Fibroblast of lung (primary cell): Measurements from ENCODE around the gene ZBTB42. TPM values are rescaled to one million over a fixed set of nuclear protein-coding genes. Genes with fewer than 3 reads are reported as not detected.
A peak's percentile ranks its signal among the peaks of the same experiment; 100 is the strongest.

Experiments
- DNase-seq, 2 donors: peaks; one replicate each; pipeline versions ENCODE4 v3.0.0 to v3.0.0-alpha.2; 2010; ENCODE audit warnings: low read depth in 2 of 2
- H2AFZ ChIP-seq: 2 replicates; pipeline ENCODE4 v1.5.1; 2012; ENCODE audit warnings: low read length, control low read depth, inconsistent platforms
- H3K27ac ChIP-seq: 2 replicates; pipeline ENCODE4 v1.5.1; 2011; ENCODE audit warnings: low read length, control low read depth; ENCODE audit not compliant: insufficient read depth
- H3K27me3 ChIP-seq: 2 replicates; pipeline ENCODE4 v1.5.1; 2011; ENCODE audit warnings: mild to moderate bottlenecking, low read length; ENCODE audit not compliant: control insufficient read depth, insufficient read depth
- H3K36me3 ChIP-seq: 2 replicates; pipeline ENCODE4 v1.5.1; 2011; ENCODE audit warnings: low read length; ENCODE audit not compliant: control insufficient read depth, insufficient read depth
- H3K4me1 ChIP-seq: 2 replicates; pipeline ENCODE4 v1.5.1; 2011; ENCODE audit warnings: low read length; ENCODE audit not compliant: control insufficient read depth, insufficient read depth; ENCODE audit errors: extremely low read depth
- H3K4me2 ChIP-seq: 2 replicates; pipeline ENCODE4 v1.5.1; 2011; ENCODE audit warnings: low read length, control low read depth; ENCODE audit not compliant: insufficient read depth; ENCODE audit errors: extremely low read depth
- H3K4me3 ChIP-seq, 4 experiments: fragments of 200-600 bp in 1 of 4; sonication (generic) in 1 of 4; replicated peaks in 1 of 4; 2 replicates each; pipeline ENCODE4 v1.5.1; 2011 to 2016; ENCODE audit warnings: low read length in 4 of 4, low read depth in 3 of 4, mild to moderate bottlenecking in 3 of 4, control low read depth in 2 of 4, inconsistent platforms in 1 of 4, mixed read lengths in 1 of 4; ENCODE audit not compliant: insufficient read depth in 1 of 4; ENCODE audit errors: control extremely low read depth in 1 of 4
- H3K79me2 ChIP-seq: 2 replicates; pipeline ENCODE4 v1.5.1; 2012; ENCODE audit warnings: mild to moderate bottlenecking, low read length, inconsistent platforms; ENCODE audit not compliant: control insufficient read depth, insufficient read depth
- H3K9ac ChIP-seq: 2 replicates; pipeline ENCODE4 v1.5.1; 2011; ENCODE audit warnings: mild to moderate bottlenecking, low read length, control low read depth; ENCODE audit not compliant: insufficient read depth
- H3K9me3 ChIP-seq: 2 replicates; pipeline ENCODE4 v1.5.1; 2012; ENCODE audit warnings: low read depth, low read length; ENCODE audit not compliant: control insufficient read depth, insufficient read depth
- H4K20me1 ChIP-seq: 2 replicates; pipeline ENCODE4 v1.5.1; 2011; ENCODE audit warnings: low read length; ENCODE audit not compliant: control insufficient read depth, insufficient read depth; ENCODE audit errors: extremely low read depth
- EZH2 ChIP-seq: IDR thresholded peaks from 2 replicates; pipeline ENCODE4 v1.5.1; 2012; ENCODE audit warnings: low read length, control low read depth, mild to moderate bottlenecking; ENCODE audit errors: missing control alignments
- polyA minus RNA-seq: library from RNA; depleted of rRNA, polyadenylated mRNA; stranded (reverse); fragments of >200 nt; gene quantifications from 2 replicates; pipeline ENCODE4 v1.2.3, GENCODE V29; 2011; ENCODE audit warnings: low replicate concordance
- polyA plus RNA-seq, 2 donors: library from polyadenylated mRNA; depleted of rRNA in 1 of 2; stranded (reverse) in 1 of 2; unstranded in 1 of 2; fragments of >200 nt; gene quantifications; 2 replicates each; pipeline ENCODE4 v1.2.1, GENCODE V29; 2011 to 2012; ENCODE audit warnings: missing spikeins in 1 of 2
- total RNA-seq: library from RNA; depleted of rRNA; stranded (reverse); fragments of >200 nt; gene quantifications from 2 replicates; pipeline ENCODE4 v1.2.1, GENCODE V29; 2014
- TF ChIP-seq, protein P1 (sequence below), 2 donors: IDR thresholded peaks in 1 of 2; conservative IDR thresholded peaks in 1 of 2; 1 replicate in 1 of 2; 2 replicates in 1 of 2; pipeline ENCODE4 v1.5.1; 2011 to 2012; ENCODE audit warnings: low read length in 2 of 2, control low read depth in 1 of 2, inconsistent platforms in 1 of 2, low read depth in 1 of 2, mild to moderate bottlenecking in 1 of 2

ZBTB42 gene
- 2.3 and 2.8 TPM in 2 replicates for total RNA-seq
- 0.99 and 1.1 TPM in 2 replicates for polyA plus RNA-seq
- polyA plus RNA-seq (2012) = 1.7 and 2.1 TPM in 2 replicates
- 2.6 and 4.9 TPM in 2 replicates for polyA minus RNA-seq

DNA sequence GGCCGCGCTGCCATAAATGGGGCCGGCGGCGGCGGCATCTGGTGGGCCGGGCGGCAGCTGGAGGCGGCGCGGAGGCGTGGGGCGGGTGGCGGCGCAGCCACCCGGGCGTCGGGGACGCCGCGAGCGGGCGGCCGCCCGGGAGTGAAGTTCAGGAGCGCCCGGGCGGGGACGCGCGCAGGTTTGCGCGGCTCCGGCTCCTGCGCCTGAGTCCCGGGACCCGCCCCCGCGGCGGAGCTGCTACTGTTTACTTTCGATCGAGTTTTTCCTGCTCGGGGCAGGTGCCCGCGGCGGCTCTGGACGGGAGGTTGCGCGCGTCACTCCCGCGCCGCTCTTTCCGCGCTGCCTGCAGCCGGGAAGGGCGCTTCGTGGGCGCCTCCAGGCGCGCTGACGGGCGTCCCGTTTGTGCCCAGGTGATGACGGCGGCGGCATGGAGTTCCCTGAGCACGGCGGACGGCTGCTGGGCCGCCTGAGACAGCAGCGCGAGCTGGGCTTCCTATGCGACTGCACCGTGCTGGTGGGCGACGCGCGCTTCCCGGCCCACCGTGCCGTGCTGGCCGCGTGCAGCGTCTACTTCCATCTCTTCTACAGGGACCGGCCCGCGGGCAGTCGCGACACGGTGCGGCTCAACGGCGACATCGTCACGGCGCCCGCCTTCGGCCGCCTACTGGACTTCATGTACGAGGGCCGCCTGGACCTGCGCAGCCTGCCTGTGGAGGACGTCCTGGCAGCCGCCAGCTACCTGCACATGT, at the start of gene ZBTB42:
TSS of gene ZBTB42 (plus strand) at position 331 of the 749 bp plus-strand sequence. CDS start at position 428, 97 bp downstream.
- Histone ChIP-seq H4K20me1 (no peaks in the 10 kb centered on the region), H2AFZ (peak within 1 kb of the TSS; percentile 28), H3K4me2 (peak within 1 kb of the TSS; percentile 85), H3K27me3 (no peaks in the 10 kb centered on the region), H3K9me3 (no peaks in the 10 kb centered on the region), H3K27ac (no peak within 1 kb of the TSS), H3K4me3 (peak within 1 kb of the TSS; percentile 52 to 67 (median 58)), H3K4me1 (peaks cover 16% of the 10 kb centered on the region), H3K79me2 (no peaks in the 10 kb centered on the region), H3K36me3 (no peaks in the 10 kb centered on the region), H3K9ac (no peak within 1 kb of the TSS)
- peak; percentile 39 to 61 for DNase-seq
- TF ChIP-seq, protein P1, sequence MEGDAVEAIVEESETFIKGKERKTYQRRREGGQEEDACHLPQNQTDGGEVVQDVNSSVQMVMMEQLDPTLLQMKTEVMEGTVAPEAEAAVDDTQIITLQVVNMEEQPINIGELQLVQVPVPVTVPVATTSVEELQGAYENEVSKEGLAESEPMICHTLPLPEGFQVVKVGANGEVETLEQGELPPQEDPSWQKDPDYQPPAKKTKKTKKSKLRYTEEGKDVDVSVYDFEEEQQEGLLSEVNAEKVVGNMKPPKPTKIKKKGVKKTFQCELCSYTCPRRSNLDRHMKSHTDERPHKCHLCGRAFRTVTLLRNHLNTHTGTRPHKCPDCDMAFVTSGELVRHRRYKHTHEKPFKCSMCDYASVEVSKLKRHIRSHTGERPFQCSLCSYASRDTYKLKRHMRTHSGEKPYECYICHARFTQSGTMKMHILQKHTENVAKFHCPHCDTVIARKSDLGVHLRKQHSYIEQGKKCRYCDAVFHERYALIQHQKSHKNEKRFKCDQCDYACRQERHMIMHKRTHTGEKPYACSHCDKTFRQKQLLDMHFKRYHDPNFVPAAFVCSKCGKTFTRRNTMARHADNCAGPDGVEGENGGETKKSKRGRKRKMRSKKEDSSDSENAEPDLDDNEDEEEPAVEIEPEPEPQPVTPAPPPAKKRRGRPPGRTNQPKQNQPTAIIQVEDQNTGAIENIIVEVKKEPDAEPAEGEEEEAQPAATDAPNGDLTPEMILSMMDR (conservative IDR thresholded peaks at IDR 0.05 in 1 of 2, IDR thresholded peaks at IDR 0.05 in 1 of 2; ENCODE audit: low read depth in 1 of 2, low read length in 2 of 2) = no peak
- TF ChIP-seq EZH2 = no peak

DNA sequence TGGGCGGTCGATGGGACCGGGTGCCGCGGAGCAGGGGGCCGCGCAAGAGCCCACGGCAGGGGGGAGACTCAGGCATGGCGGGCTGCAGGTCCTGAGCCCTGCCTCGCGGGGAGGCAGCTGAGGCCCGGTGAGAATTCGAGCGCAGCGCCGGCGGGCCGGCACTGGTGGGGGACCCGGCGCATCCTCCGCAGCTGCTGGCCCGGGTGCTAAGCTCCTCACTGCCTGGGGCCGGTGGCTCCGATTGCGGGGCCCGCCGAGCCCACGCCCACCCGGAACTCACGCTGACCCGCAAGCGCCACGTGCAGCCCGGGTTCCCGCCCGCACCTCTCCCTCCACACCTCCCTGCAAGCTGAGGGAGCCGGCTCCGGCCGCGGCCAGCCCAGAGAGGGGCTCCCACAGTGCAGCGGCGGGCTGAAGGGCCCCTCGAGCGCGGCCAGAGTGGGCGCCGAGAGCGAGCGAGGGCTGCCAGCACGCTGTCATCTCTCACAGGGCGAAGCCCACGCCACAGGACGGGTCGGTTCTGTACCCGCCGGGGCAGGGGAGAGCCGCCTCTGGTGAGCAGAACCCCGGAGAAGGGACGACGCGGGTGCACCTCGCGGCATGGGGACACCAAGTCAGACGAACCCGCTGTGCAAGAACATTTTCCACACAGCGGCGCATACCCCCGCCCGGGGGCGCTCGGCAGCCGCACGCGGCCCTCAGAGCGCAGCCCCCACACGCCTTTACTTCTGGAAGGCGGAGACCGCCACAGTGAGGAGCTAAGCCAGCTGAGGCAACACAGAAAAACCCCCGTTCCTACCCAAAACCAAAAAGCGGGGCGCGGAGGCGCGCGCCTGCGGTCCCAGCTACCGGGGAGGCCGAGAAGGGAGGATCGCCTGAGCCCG, 49.1 kb upstream of the ZBTB42 start:
- peak overlapping the region; percentile 48 to 88 (median 63) for H3K4me3 ChIP-seq
- H3K27ac ChIP-seq = peak overlapping the region; percentile 67
- no peaks in the 10 kb centered on the region for H3K27me3 ChIP-seq
- peaks cover 26% of the 10 kb centered on the region for H3K4me1 ChIP-seq
- peaks cover 10% of the 10 kb centered on the region for H3K36me3 ChIP-seq
- peak overlapping the region; percentile 93 for H2AFZ ChIP-seq
- no peaks in the 10 kb centered on the region for H4K20me1 ChIP-seq
- peak overlapping the region; percentile 93 for H3K4me2 ChIP-seq
- peaks cover 37% of the 10 kb centered on the region for H3K79me2 ChIP-seq
- TF ChIP-seq, protein P1 (conservative IDR thresholded peaks at IDR 0.05 in 1 of 2, IDR thresholded peaks at IDR 0.05 in 1 of 2; ENCODE audit: low read depth in 1 of 2, low read length in 2 of 2) = no peak
- no peak for TF ChIP-seq EZH2
- no peak for DNase-seq
- no peaks in the 10 kb centered on the region for H3K9me3 ChIP-seq
- H3K9ac ChIP-seq = peak overlapping the region; percentile 69

DNA sequence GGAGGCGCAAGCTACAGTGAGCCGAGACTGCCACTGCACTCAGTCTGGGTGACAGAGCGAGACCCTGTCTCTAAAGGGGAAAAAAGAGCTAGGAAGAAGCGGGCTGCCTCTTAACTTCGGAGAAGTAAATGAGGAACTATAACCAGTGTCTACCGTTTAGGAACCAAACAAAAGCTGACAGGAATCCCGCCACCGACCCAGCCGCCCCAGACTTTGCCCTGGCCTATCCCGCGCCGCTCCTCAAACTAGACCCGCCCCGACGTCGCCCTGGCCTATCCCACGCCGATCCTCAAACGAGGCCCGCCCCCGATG, 48.5 kb upstream of the ZBTB42 start:
- H3K27ac ChIP-seq = peak overlapping the region; percentile 67

More for the DNA sequence above, 48.5 kb upstream of the ZBTB42 start:
- Histone ChIP-seq H3K4me1 (peaks cover 23% of the 10 kb centered on the region), H3K4me3 (peak overlapping the region; percentile 48 to 88 (median 63)), H3K9me3 (no peaks in the 10 kb centered on the region), H3K36me3 (peaks cover 11% of the 10 kb centered on the region), H2AFZ (peak overlapping the region; percentile 93), H3K9ac (peak overlapping the region; percentile 69), H3K4me2 (peak overlapping the region; percentile 93), H4K20me1 (no peaks in the 10 kb centered on the region), H3K79me2 (peaks cover 40% of the 10 kb centered on the region), H3K27me3 (no peaks in the 10 kb centered on the region)
- DNase-seq = no peak
- no peak for TF ChIP-seq EZH2
- TF ChIP-seq, protein P1 (conservative IDR thresholded peaks at IDR 0.05 in 1 of 2, IDR thresholded peaks at IDR 0.05 in 1 of 2; ENCODE audit: low read depth in 1 of 2, low read length in 2 of 2) = no peak
